Lower leg skin (tissue), 3 donors: ENCODE data around the gene MAB21L2.

Experiments used
- CTCF ChIP-seq, 3 donors: fragments of 450-650 bp; IDR thresholded peaks; one replicate each; pipeline ENCODE4 v1.5.1; 2016; ENCODE audit warnings: antibody characterized with exemption in 3 of 3, mild to moderate bottlenecking in 3 of 3, moderate library complexity in 2 of 3
- POLR2A ChIP-seq, 2 donors: fragments of 450-650 bp; IDR thresholded peaks; one replicate each; pipeline ENCODE4 v1.6.1; 2016 to 2017; ENCODE audit warnings: antibody characterized with exemption in 2 of 2, mild to moderate bottlenecking in 1 of 2, moderate library complexity in 1 of 2

GRCh38 chr4:150588316-150588715, 6.4 kb downstream of the MAB21L2 start:
- no peak for TF ChIP-seq POLR2A (IDR thresholded peaks at IDR 0.05)
- TF ChIP-seq CTCF (IDR thresholded peaks at IDR 0.05), result no peak
